ENCODE measurements around the gene MR1.

MR1 gene

GRCh38 chr1:181092883-181093458 lies 59.2 kb downstream of the MR1 start:
- FAIRE-seq, result no peak

- FAIRE-seq, result no peak
Measured at GRCh38 chr1:181094416-181095212, 60.8 kb downstream of the MR1 start.

GRCh38 chr1:181095260-181095659 lies 61.5 kb downstream of the MR1 start:
- FAIRE-seq, result no peak

- no peak for FAIRE-seq
Measured at GRCh38 chr1:181095763-181096184, 62.0 kb downstream of the MR1 start.

GRCh38 chr1:181097242-181097641 lies 63.5 kb downstream of the MR1 start:
- no peak for FAIRE-seq

GRCh38 chr1:181099152-181100014 lies 65.6 kb downstream of the MR1 start:
- FAIRE-seq, result no peak

GRCh38 chr1:181100015-181100905 lies 66.5 kb downstream of the MR1 start:
- FAIRE-seq, result no peak

GRCh38 chr1:181100934-181101333 lies 67.2 kb downstream of the MR1 start:
- FAIRE-seq, result no peak

GRCh38 chr1:181101581-181102226 lies 67.9 kb downstream of the MR1 start:
- FAIRE-seq, result no peak

GRCh38 chr1:181102841-181103240 lies 69.1 kb downstream of the MR1 start:
- FAIRE-seq, result no peak

- FAIRE-seq, result no peak
Measured at GRCh38 chr1:181103399-181103798, 69.6 kb downstream of the MR1 start.

- FAIRE-seq, result no peak
Measured at GRCh38 chr1:181104042-181104789, 70.4 kb downstream of the MR1 start.

- no peak for FAIRE-seq
Measured at GRCh38 chr1:181104790-181105133, 71.0 kb downstream of the MR1 start.

- no peak for FAIRE-seq
Measured at GRCh38 chr1:181105134-181106021, 71.6 kb downstream of the MR1 start.

- no peak for FAIRE-seq
Measured at GRCh38 chr1:181106022-181106312, 72.2 kb downstream of the MR1 start.

GRCh38 chr1:181106479-181106878 lies 72.7 kb downstream of the MR1 start:
- FAIRE-seq, result no peak

- FAIRE-seq, result no peak
Measured at GRCh38 chr1:181107711-181108110, 73.9 kb downstream of the MR1 start.

GRCh38 chr1:181108304-181108867 lies 74.6 kb downstream of the MR1 start:
- FAIRE-seq, result no peak

- no peak for FAIRE-seq
Measured at GRCh38 chr1:181110013-181110412, 76.2 kb downstream of the MR1 start.

Data from colon (tissue), 2 donors.